NCI-H748 (cell line): ENCODE measurements around the gene MDN1.

Source experiments
- DNase-seq: peaks from one replicate; lab custom pipeline; 2025; ENCODE audit not compliant: unreplicated experiment; lab: John Stamatoyannopoulos, UW

The MDN1 gene

DNA sequence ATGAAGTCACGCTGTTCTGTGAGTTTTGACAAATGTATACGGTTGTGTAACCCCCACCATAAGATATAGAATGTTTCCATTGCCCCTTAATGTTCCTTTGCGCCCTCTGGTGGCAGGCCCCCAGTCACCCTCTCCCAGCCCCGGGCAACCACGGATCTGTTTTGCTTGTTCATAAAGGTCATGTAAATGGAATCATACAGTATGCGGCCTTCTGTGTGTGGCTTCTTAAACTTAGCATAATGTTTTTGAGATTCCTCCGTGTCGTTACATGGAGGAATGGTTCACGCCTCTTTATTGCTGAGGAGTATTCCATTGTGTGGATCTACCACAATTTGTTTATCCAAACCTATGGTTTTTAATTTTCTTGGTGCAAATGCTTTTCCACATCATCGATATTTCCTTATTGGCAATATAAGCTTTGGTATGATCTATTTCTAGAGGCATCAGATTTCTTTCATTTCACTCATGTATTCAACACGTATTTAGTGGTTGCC is 209.4 kb downstream of the MDN1 start:
- peak; percentile 68 for DNase-seq

GRCh38 chr6:89605861-89606260 is 213.7 kb downstream of the MDN1 start:
- no peak for DNase-seq

GRCh38 chr6:89604653-89605052 is 214.9 kb downstream of the MDN1 start:
- peak; percentile 22 for DNase-seq

- no peak for DNase-seq
Measured at GRCh38 chr6:89602166-89602565, 217.4 kb downstream of the MDN1 start.

DNA sequence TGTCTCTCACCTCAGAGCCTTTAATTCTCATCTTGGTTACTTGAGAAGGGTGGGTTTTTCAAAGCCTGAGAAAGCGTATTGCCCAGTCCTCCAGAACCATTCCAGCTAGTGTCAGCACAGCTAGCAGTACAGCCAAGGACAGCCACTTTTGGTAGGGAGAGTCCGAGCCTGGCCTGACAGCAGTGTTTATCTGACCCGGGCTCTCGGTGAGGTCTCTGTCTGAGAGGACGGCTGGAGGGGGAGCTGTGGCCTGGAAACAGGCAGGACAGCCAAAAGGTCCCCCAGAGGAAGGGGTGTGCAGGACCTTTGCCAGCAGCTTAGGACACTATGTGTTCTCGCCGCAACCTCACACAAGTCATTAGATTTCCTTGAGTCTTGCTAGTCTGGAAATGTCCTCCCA is 219.9 kb downstream of the MDN1 start:
- DNase-seq: no peak

DNA sequence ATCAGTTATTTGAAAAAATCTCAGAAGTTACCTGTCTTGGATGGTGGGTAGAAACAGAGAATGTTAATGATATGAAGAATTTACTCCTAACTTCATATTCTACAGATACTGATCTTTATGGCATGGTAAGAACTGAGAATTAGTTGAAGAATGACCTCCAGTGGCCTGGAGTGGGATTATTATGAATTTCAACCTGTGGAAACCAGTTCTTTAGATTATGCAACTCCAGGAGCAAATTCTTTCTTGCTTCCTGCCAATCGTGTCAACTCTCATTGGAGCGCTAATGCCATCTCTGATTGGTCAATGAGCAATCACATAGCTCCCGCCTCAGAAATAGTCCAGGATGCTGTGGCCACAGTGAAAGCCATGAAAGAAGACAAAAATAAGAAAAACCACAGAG is 221.6 kb downstream of the MDN1 start:
- DNase-seq: peak; percentile 59

- no peak for DNase-seq
Measured at GRCh38 chr6:89597372-89597771, 222.2 kb downstream of the MDN1 start.

GRCh38 chr6:89596484-89596883 is 223.1 kb downstream of the MDN1 start:
- no peak for DNase-seq

- DNase-seq: no peak
Measured at GRCh38 chr6:89596056-89596455, 223.5 kb downstream of the MDN1 start.
